Measurements from ENCODE around the gene ALCAM. TPM values are rescaled to one million over a fixed set of nuclear protein-coding genes. Genes with fewer than 3 reads are reported as not detected.

Gene ALCAM
- total and polyA plus RNA-seq, 7 donors = 0.42 to 1.5 (median 0.70) TPM

- no peak for TF ChIP-seq CTCF (IDR thresholded peaks at IDR 0.05)
- Histone ChIP-seq H3K9me3 (no peaks in the 10 kb centered on the region), H3K4me1 (no peaks in the 10 kb centered on the region), H3K27ac (no peak overlapping the region), H3K36me3 (ENCODE audit: insufficient read depth in 1 of 2, low read depth in 1 of 2) (no peaks in the 10 kb centered on the region), H3K4me3 (no peak overlapping the region), H3K27me3 (ENCODE audit: insufficient read depth in 3 of 3, low read length in 2 of 3) (no peaks in the 10 kb centered on the region)
- 80 to 87% (median 83%) methylated on average over 2 of the region's 2 CpGs for WGBS, 3 donors
- ATAC-seq (no peak), DNase-seq (no peak)
- intact Hi-C loops (cut with DNase I) = no loop called here
Measured at GRCh38 chr3:105409364-105409763, 42.7 kb downstream of the ALCAM start.

GRCh38 chr3:105413343-105413887 lies 46.7 kb downstream of the ALCAM start:
- no peaks in the 10 kb centered on the region for H3K36me3 ChIP-seq (ENCODE audit: insufficient read depth in 1 of 2, low read depth in 1 of 2)
- DNase-seq (no peak), ATAC-seq (no peak)
- no peaks in the 10 kb centered on the region for H3K4me1 ChIP-seq
- H3K9me3 ChIP-seq = no peaks in the 10 kb centered on the region
- intact Hi-C loops (cut with DNase I) = no loop called here
- H3K27me3 ChIP-seq (ENCODE audit: insufficient read depth in 3 of 3, low read length in 2 of 3) = no peaks in the 10 kb centered on the region
- H3K27ac ChIP-seq = no peak overlapping the region
- H3K4me3 ChIP-seq = no peak overlapping the region
- TF ChIP-seq CTCF (IDR thresholded peaks at IDR 0.05) = no peak
- 97 to 100% (median 99%) methylated on average over 1 of the region's 1 CpG for WGBS, 3 donors

DNA sequence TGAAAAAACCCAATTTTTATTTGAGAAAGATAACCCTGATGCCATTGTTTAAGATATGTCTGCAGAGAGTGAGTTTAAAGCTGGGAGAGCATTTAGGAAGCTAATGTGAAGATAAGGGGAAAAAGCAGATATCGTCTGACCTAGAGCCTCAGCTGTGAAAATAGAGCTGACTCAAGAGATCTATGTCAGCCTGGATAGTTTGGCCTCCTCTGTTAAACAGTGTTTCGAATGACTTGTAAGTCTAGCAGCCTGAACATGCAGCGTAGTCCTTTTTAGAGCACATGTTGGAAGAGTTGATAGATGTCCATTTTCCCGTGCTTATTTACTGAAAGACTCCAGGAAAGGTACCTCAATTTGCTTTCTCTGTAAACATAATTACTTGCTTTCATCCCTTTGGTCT lies 48.1 kb downstream of the ALCAM start:
- WGBS, 3 donors = 44 to 52% (median 47%) methylated on average over 4 of the region's 4 CpGs
- Histone ChIP-seq H3K4me3 (no peak overlapping the region), H3K9me3 (no peaks in the 10 kb centered on the region), H3K4me1 (no peaks in the 10 kb centered on the region), H3K36me3 (ENCODE audit: insufficient read depth in 1 of 2, low read depth in 1 of 2) (no peaks in the 10 kb centered on the region), H3K27ac (no peak overlapping the region), H3K27me3 (ENCODE audit: insufficient read depth in 3 of 3, low read length in 2 of 3) (no peaks in the 10 kb centered on the region)
- no peak for DNase-seq
- intact Hi-C loops (cut with DNase I) = no loop called here
- no peak for TF ChIP-seq CTCF (IDR thresholded peaks at IDR 0.05)
- ATAC-seq = no peak

DNA sequence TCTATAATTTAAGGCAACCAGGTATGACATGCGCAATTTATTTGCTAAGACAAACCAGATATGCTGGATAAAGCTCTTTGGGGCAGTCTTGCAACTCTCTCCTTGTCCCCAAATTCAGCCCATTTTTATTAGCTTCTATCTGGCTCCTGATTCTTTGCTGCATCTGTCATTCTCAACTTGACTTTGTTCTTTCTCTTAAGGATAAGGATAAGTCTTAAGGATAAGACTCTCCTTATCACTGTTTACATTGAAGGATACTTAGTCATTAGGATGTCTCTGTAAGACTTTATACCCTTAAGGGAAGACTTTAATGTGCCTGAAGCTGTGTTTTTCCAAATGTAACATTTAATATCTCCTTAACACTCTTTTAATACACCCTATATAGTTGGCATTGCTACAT lies 49.2 kb downstream of the ALCAM start:
- no peak for TF ChIP-seq CTCF (IDR thresholded peaks at IDR 0.05)
- intact Hi-C loops (cut with DNase I) = no loop called here
- Histone ChIP-seq H3K36me3 (ENCODE audit: insufficient read depth in 1 of 2, low read depth in 1 of 2) (no peaks in the 10 kb centered on the region), H3K4me3 (no peak overlapping the region), H3K4me1 (no peaks in the 10 kb centered on the region), H3K9me3 (no peaks in the 10 kb centered on the region), H3K27me3 (ENCODE audit: insufficient read depth in 3 of 3, low read length in 2 of 3) (no peaks in the 10 kb centered on the region), H3K27ac (no peak overlapping the region)
- ATAC-seq (no peak), DNase-seq (no peak)
- 97 to 100% (median 97%) methylated on average over 1 of the region's 1 CpG for WGBS, 3 donors
